ENCODE results near the gene DMKN.

The DMKN gene

GRCh38 chr19:35513628-35514281, at the start of gene DMKN:
TSS of gene DMKN (minus strand) at chr19:35513649. CDS start at chr19:35513475, 174 bp downstream.
- TF ChIP-seq CTCF (conservative IDR thresholded peaks at IDR 0.05) = no peak
- TF ChIP-seq ZFX (IDR thresholded peaks at IDR 0.05) = no peak
- no peak within 1 kb of the TSS for H3K27ac ChIP-seq

GRCh38 chr19:35562776-35563175, 49.3 kb upstream of the DMKN start:
- TF ChIP-seq CTCF (conservative IDR thresholded peaks at IDR 0.05) (no peak), ZFX (IDR thresholded peaks at IDR 0.05) (no peak)
- H3K27ac ChIP-seq = no peak overlapping the region

GRCh38 chr19:35562336-35562735, 48.9 kb upstream of the DMKN start:
- TF ChIP-seq ZFX (IDR thresholded peaks at IDR 0.05) (no peak), CTCF (conservative IDR thresholded peaks at IDR 0.05) (no peak)
- no peak overlapping the region for H3K27ac ChIP-seq

- H3K27ac ChIP-seq = no peak overlapping the region
- TF ChIP-seq CTCF (conservative IDR thresholded peaks at IDR 0.05) (no peak), ZFX (IDR thresholded peaks at IDR 0.05) (no peak)
Measured at GRCh38 chr19:35561436-35561835, 48.0 kb upstream of the DMKN start.

GRCh38 chr19:35560677-35561076, 47.2 kb upstream of the DMKN start:
- H3K27ac ChIP-seq = no peak overlapping the region
- TF ChIP-seq ZFX (IDR thresholded peaks at IDR 0.05) = no peak
- no peak for TF ChIP-seq CTCF (conservative IDR thresholded peaks at IDR 0.05)

GRCh38 chr19:35560271-35560670, 46.8 kb upstream of the DMKN start:
- TF ChIP-seq ZFX (IDR thresholded peaks at IDR 0.05) (no peak), CTCF (conservative IDR thresholded peaks at IDR 0.05) (no peak)
- H3K27ac ChIP-seq = no peak overlapping the region

GRCh38 chr19:35559781-35560180, 46.3 kb upstream of the DMKN start:
- H3K27ac ChIP-seq = no peak overlapping the region
- TF ChIP-seq CTCF (conservative IDR thresholded peaks at IDR 0.05) (no peak), ZFX (IDR thresholded peaks at IDR 0.05) (no peak)
